ENCODE data around the gene FCRL3. TPM values are rescaled to one million over a fixed set of nuclear protein-coding genes. Genes with fewer than 3 reads are reported as not detected.

FCRL3 gene
- total and polyA plus RNA-seq, 2 experiments from 2014 or later = not detected

- Histone ChIP-seq H3K4me1 (ENCODE audit: low read depth) (no peaks in the 10 kb centered on the region), H3K9me3 (ENCODE audit: low read depth) (no peaks in the 10 kb centered on the region), H3K27me3 (no peaks in the 10 kb centered on the region), H3K4me3 (no peak overlapping the region), H3K36me3 (no peaks in the 10 kb centered on the region), H3K27ac (no peak overlapping the region)
- DNase-seq (ENCODE audit: low read depth in 1 of 2, low spot score in 1 of 2) = no peak
- TF ChIP-seq CTCF (IDR thresholded peaks at IDR 0.05; ENCODE audit: low read depth, low read length) = no peak
These were observed 21.8 kb downstream of the FCRL3 start for GRCh38 chr1:157678721-157679120.

- H3K36me3 ChIP-seq = no peaks in the 10 kb centered on the region
- H3K27me3 ChIP-seq = no peaks in the 10 kb centered on the region
- TF ChIP-seq CTCF (IDR thresholded peaks at IDR 0.05; ENCODE audit: low read depth, low read length) = no peak
- H3K9me3 ChIP-seq (ENCODE audit: low read depth) = no peaks in the 10 kb centered on the region
- no peak overlapping the region for H3K27ac ChIP-seq
- no peak overlapping the region for H3K4me3 ChIP-seq
- no peaks in the 10 kb centered on the region for H3K4me1 ChIP-seq (ENCODE audit: low read depth)
- no peak for DNase-seq (ENCODE audit: low read depth in 1 of 2, low spot score in 1 of 2)
These were observed 27.6 kb downstream of the FCRL3 start for GRCh38 chr1:157673008-157673407.

GRCh38 chr1:157671895-157672294, 28.7 kb downstream of the FCRL3 start:
- H3K36me3 ChIP-seq = no peaks in the 10 kb centered on the region
- H3K27ac ChIP-seq = no peak overlapping the region
- no peak for TF ChIP-seq CTCF (IDR thresholded peaks at IDR 0.05; ENCODE audit: low read depth, low read length)
- DNase-seq (ENCODE audit: low read depth in 1 of 2, low spot score in 1 of 2) = no peak
- no peaks in the 10 kb centered on the region for H3K9me3 ChIP-seq (ENCODE audit: low read depth)
- no peak overlapping the region for H3K4me3 ChIP-seq
- H3K4me1 ChIP-seq (ENCODE audit: low read depth) = no peaks in the 10 kb centered on the region
- no peaks in the 10 kb centered on the region for H3K27me3 ChIP-seq

- Histone ChIP-seq H3K4me1 (ENCODE audit: low read depth) (no peaks in the 10 kb centered on the region), H3K27me3 (no peaks in the 10 kb centered on the region), H3K36me3 (no peaks in the 10 kb centered on the region), H3K27ac (no peak overlapping the region), H3K4me3 (no peak overlapping the region), H3K9me3 (ENCODE audit: low read depth) (no peaks in the 10 kb centered on the region)
- DNase-seq (ENCODE audit: low read depth in 1 of 2, low spot score in 1 of 2) = no peak
- TF ChIP-seq CTCF (IDR thresholded peaks at IDR 0.05; ENCODE audit: low read depth, low read length) = no peak
These were observed 40.9 kb downstream of the FCRL3 start for GRCh38 chr1:157659576-157660247.

GRCh38 chr1:157658571-157658970, 42.0 kb downstream of the FCRL3 start:
- DNase-seq (ENCODE audit: low read depth in 1 of 2, low spot score in 1 of 2) = no peak
- no peaks in the 10 kb centered on the region for H3K4me1 ChIP-seq (ENCODE audit: low read depth)
- no peaks in the 10 kb centered on the region for H3K27me3 ChIP-seq
- no peak overlapping the region for H3K27ac ChIP-seq
- no peaks in the 10 kb centered on the region for H3K9me3 ChIP-seq (ENCODE audit: low read depth)
- no peak for TF ChIP-seq CTCF (IDR thresholded peaks at IDR 0.05; ENCODE audit: low read depth, low read length)
- H3K36me3 ChIP-seq = no peaks in the 10 kb centered on the region
- H3K4me3 ChIP-seq = no peak overlapping the region
